ENCODE data around the gene CD160.
"Not testable (repeated sequence)": the region's sequence is repeated elsewhere in the genome, so short reads cannot be mapped to it uniquely, and the experiment has no call there.

The CD160 gene

GRCh38 chr1:145710291-145711027, 8.8 kb upstream of the CD160 start:
- no peak for DNase-seq

GRCh38 chr1:145711213-145711651, 8.1 kb upstream of the CD160 start:
- DNase-seq: no peak

- no peak for DNase-seq
Measured at GRCh38 chr1:145714524-145715111, 4.7 kb upstream of the CD160 start.

- no peak for DNase-seq
Measured at GRCh38 chr1:145716641-145717345, 2.5 kb upstream of the CD160 start.

GRCh38 chr1:145717833-145718232, 1.5 kb upstream of the CD160 start:
- DNase-seq: no peak

GRCh38 chr1:145718465-145718864, 834 bp upstream of the CD160 start:
- DNase-seq: not testable (repeated sequence)

- DNase-seq: no peak
Measured at GRCh38 chr1:145720556-145720877, 1.2 kb downstream of the CD160 start.

GRCh38 chr1:145720878-145721671, 1.8 kb downstream of the CD160 start:
- peak; percentile 38 to 61 (median 51) for DNase-seq

- DNase-seq: not testable (repeated sequence)
Measured at GRCh38 chr1:145726193-145726592, 6.9 kb downstream of the CD160 start.

GRCh38 chr1:145729196-145729595, 9.9 kb downstream of the CD160 start:
- DNase-seq: no peak

- no peak for DNase-seq
Measured at GRCh38 chr1:145729666-145730436, 10.6 kb downstream of the CD160 start.

- DNase-seq: no peak
Measured at GRCh38 chr1:145730467-145730866, 11.2 kb downstream of the CD160 start.

GRCh38 chr1:145730900-145731299, 11.6 kb downstream of the CD160 start:
- no peak for DNase-seq

- no peak for DNase-seq
Measured at GRCh38 chr1:145736191-145736590, 16.9 kb downstream of the CD160 start.

- DNase-seq: no peak
Measured at GRCh38 chr1:145740269-145740668, 21.0 kb downstream of the CD160 start.

GRCh38 chr1:145747398-145748247, 28.3 kb downstream of the CD160 start:
- no peak for DNase-seq

- no peak for DNase-seq
Measured at GRCh38 chr1:145750426-145750825, 31.1 kb downstream of the CD160 start.

- no peak for DNase-seq
Measured at GRCh38 chr1:145751491-145752037, 32.3 kb downstream of the CD160 start.

- DNase-seq: no peak
Measured at GRCh38 chr1:145757420-145757819, 38.1 kb downstream of the CD160 start.

- DNase-seq: no peak
Measured at GRCh38 chr1:145758116-145758515, 38.8 kb downstream of the CD160 start.

- DNase-seq: no peak
Measured at GRCh38 chr1:145758575-145758974, 39.3 kb downstream of the CD160 start.
